HepG2 (cell line): ENCODE results near the gene RFFL. TPM values are rescaled to one million over a fixed set of nuclear protein-coding genes. Genes with fewer than 3 reads are reported as not detected.

Experiments used
- ATAC-seq: fragments of 200-7000 bp; cut with Tn5 transposase; 3 replicates; pipeline ENCODE4 v1.9.1; 2020; ENCODE audit warnings: mild to moderate bottlenecking, moderate library complexity
- BruUV-seq: library from RNA; stranded (reverse); fragments of 400-500 nt; replicated peaks from 2 replicates; lab custom pipeline; 2021; lab: Mats Ljungman, UMichigan
- CTCF ChIA-PET: fragments of 300-600 bp; formaldehyde crosslinking; extraction: SDS; loops from one replicate; lab custom pipeline; 2021; ENCODE audit warnings: low total read pairs, inconsistent platforms, low intra/inter-chr PET ratio; lab: Yijun Ruan, JAX
- POLR2A ChIA-PET: fragments of 350-600 bp; sonication (Branson Sonifier 250); formaldehyde crosslinking; loops from one replicate; lab custom pipeline; 2020; ENCODE audit warnings: antibody characterized with exemption, inconsistent platforms; lab: Yijun Ruan, JAX
- DNase-seq: peaks from one replicate; pipeline ENCODE4 v3.0.0-alpha.2; 2015; ENCODE audit warnings: low spot score
- FAIRE-seq: peaks from 3 replicates; lab custom pipeline; 2011; peaks lifted over from hg19 to GRCh38; lab: Jason Lieb, UNC
- H2AFZ ChIP-seq: one replicate; pipeline ENCODE4 v1.6.1; 2011; ENCODE audit warnings: low read length, inconsistent platforms
- H3K27ac ChIP-seq: fragments of 300-600 bp; 3 replicates; pipeline ENCODE4 v1.8.0; 2011; ENCODE audit warnings: mixed run types, mild to moderate bottlenecking, mixed read lengths, low read length, inconsistent platforms; ENCODE audit not compliant: insufficient read depth; ENCODE audit errors: extremely low read length
- H3K27me3 ChIP-seq, 2 experiments: fragments of 200-600 bp in 1 of 2; 2 replicates in 1 of 2; 3 replicates in 1 of 2; pipeline versions ENCODE4 v1.6.0 to v1.8.0; 2011; ENCODE audit warnings: low read length in 2 of 2, mild to moderate bottlenecking in 2 of 2, moderate library complexity in 2 of 2, inconsistent platforms in 1 of 2; ENCODE audit not compliant: insufficient read depth in 2 of 2, control insufficient read depth in 1 of 2
- H3K36me3 ChIP-seq, 2 experiments: fragments of 200-600 bp in 1 of 2; replicated peaks in 1 of 2; 2 replicates in 1 of 2; 3 replicates in 1 of 2; pipeline versions ENCODE4 v1.5.1 to v1.8.0; 2011; ENCODE audit warnings: low read length in 2 of 2, inconsistent platforms in 1 of 2; ENCODE audit not compliant: insufficient read depth in 2 of 2, control insufficient read depth in 1 of 2
- H3K4me1 ChIP-seq: 2 replicates; pipeline ENCODE4 v1.5.1; 2012; ENCODE audit warnings: low read length, inconsistent platforms; ENCODE audit not compliant: insufficient read depth
- H3K4me2 ChIP-seq: 2 replicates; pipeline ENCODE4 v1.6.0; 2011; ENCODE audit warnings: low read depth, low read length, inconsistent platforms
- H3K4me3 ChIP-seq, 3 experiments: fragments of 200-600 bp in 1 of 3; sonication (generic), shearing (Covaris generic) in 1 of 3; replicated peaks in 1 of 3; 2 replicates each; pipeline ENCODE4 v1.5.1; 2011 to 2016; ENCODE audit warnings: low read length in 3 of 3, inconsistent platforms in 2 of 3, low read depth in 2 of 3, mild to moderate bottlenecking in 2 of 3, control low read depth in 1 of 3, mixed read lengths in 1 of 3; ENCODE audit not compliant: insufficient read depth in 1 of 3
- H3K79me2 ChIP-seq: one replicate; pipeline ENCODE4 v1.6.1; 2011; ENCODE audit warnings: low read length, inconsistent platforms; ENCODE audit not compliant: insufficient read depth
- H3K9ac ChIP-seq: 2 replicates; pipeline ENCODE4 v1.6.0; 2011; ENCODE audit warnings: mild to moderate bottlenecking, low read depth, low read length, inconsistent platforms; ENCODE audit not compliant: insufficient read depth
- H3K9me3 ChIP-seq: 2 replicates; pipeline ENCODE4 v1.5.1; 2012; ENCODE audit warnings: mild to moderate bottlenecking, low read length
- H4K20me1 ChIP-seq: 2 replicates; pipeline ENCODE4 v1.6.0; 2011; ENCODE audit warnings: inconsistent platforms, mild to moderate bottlenecking, low read length, moderate library complexity; ENCODE audit not compliant: insufficient read depth
- ARID4A ChIP-seq: sonication (generic); formaldehyde crosslinking; IDR thresholded peaks from 2 replicates; pipeline ENCODE4 v1.5.0; 2020; ENCODE audit warnings: mild to moderate bottlenecking, missing genetic modification reagents, borderline replicate concordance
- DMAP1 ChIP-seq: IDR thresholded peaks from 2 replicates; pipeline ENCODE4 v1.6.1; 2016
- FOXP4 ChIP-seq: sonication (generic); formaldehyde crosslinking; IDR thresholded peaks from 2 replicates; pipeline ENCODE4 v1.4.0; 2020; ENCODE audit warnings: missing genetic modification reagents
- HCFC1 ChIP-seq: fragments of 150-350 bp; IDR thresholded peaks from 2 replicates; pipeline ENCODE4 v1.6.1; 2014; ENCODE audit warnings: low read depth, low read length
- NFE2 ChIP-seq: sonication (generic); formaldehyde crosslinking; IDR thresholded peaks from 2 replicates; pipeline ENCODE4 v1.4.0; 2020; ENCODE audit warnings: missing genetic modification reagents
- POLR2A ChIP-seq, 2 experiments: IDR thresholded peaks; 2 replicates each; pipeline ENCODE4 v1.6.1; 2011; ENCODE audit warnings: low read depth in 2 of 2, low read length in 2 of 2, mild to moderate bottlenecking in 1 of 2, moderate library complexity in 1 of 2; ENCODE audit not compliant: insufficient read depth in 1 of 2
- RXRA ChIP-seq: sonication (generic); formaldehyde crosslinking; IDR thresholded peaks from 2 replicates; pipeline ENCODE4 v1.5.1; 2020; ENCODE audit warnings: missing genetic modification reagents
- SIN3B ChIP-seq: fragments of 150-350 bp; IDR thresholded peaks from 2 replicates; pipeline ENCODE4 v1.6.1; 2014; ENCODE audit warnings: low read length
- SKI ChIP-seq: fragments of 450-650 bp; IDR thresholded peaks from one replicate; pipeline ENCODE4 v1.6.1; 2018; ENCODE audit warnings: mild to moderate bottlenecking; ENCODE audit not compliant: partially characterized antibody
- TCF7L2 ChIP-seq: IDR thresholded peaks from 2 replicates; pipeline ENCODE4 v1.6.1; 2011; ENCODE audit warnings: mild to moderate bottlenecking, low read depth, low read length, moderate library complexity
- TEF ChIP-seq: sonication (generic); formaldehyde crosslinking; IDR thresholded peaks from 2 replicates; pipeline ENCODE4 v1.5.0; 2020; ENCODE audit warnings: missing genetic modification reagents
- XBP1 ChIP-seq: sonication (generic); formaldehyde crosslinking; IDR thresholded peaks from 2 replicates; pipeline ENCODE4 v1.5.0; 2020; ENCODE audit warnings: missing genetic modification reagents
- ZBTB26 ChIP-seq: IDR thresholded peaks from 2 replicates; pipeline ENCODE4 v1.6.1; 2016; ENCODE audit warnings: missing compliant biosample characterization, missing genetic modification reagents, borderline replicate concordance
- ZBTB7B ChIP-seq: sonication (generic); formaldehyde crosslinking; IDR thresholded peaks from 2 replicates; pipeline ENCODE4 v1.4.0; 2020; ENCODE audit warnings: missing genetic modification reagents
- ZMYM3 ChIP-seq: sonication (generic); formaldehyde crosslinking; IDR thresholded peaks from 2 replicates; pipeline ENCODE4 v1.5.1; 2020; ENCODE audit warnings: mild to moderate bottlenecking, missing genetic modification reagents
- ZNF580 ChIP-seq: IDR thresholded peaks from 2 replicates; pipeline ENCODE4 v1.6.1; 2016; ENCODE audit warnings: low read depth, borderline replicate concordance
- WGBS: methylation state at CpG from one replicate; pipeline ENCODE4 v1.1.6; 2017; ENCODE audit warnings: low lambda C conversion rate; 5-methylcytosine and 5-hydroxymethylcytosine counted together
- in situ Hi-C: cut with HindIII; loops from 2 replicates; pipeline ENCODE4 v1.10.0; 2017; ENCODE audit warnings: low pct_unique_long_range_greater_than_20kb; ENCODE audit not compliant: extremely low pct_ligation_motif_present
- intact Hi-C: fragments of 100-400 bp; cut with micrococcal nuclease; formaldehyde crosslinking; loops from one replicate; pipeline ENCODE4 v1.10.0; 2022; ENCODE audit not compliant: unreplicated experiment
- polyA plus RNA-seq, 8 experiments: library from polyadenylated mRNA; depleted of rRNA in 3 of 8; stranded (reverse) in 7 of 8; unstranded in 1 of 8; fragments of >200 nt; fragmentation: Illumina TruSeq in 4 of 8; extraction: Trizol in 4 of 8; gene quantifications; 2 replicates each; pipeline versions ENCODE4 v1.2.1 to v1.2.3, GENCODE V29; 2011 to 2016; ENCODE audit warnings: low read depth in 4 of 8, missing spikeins in 1 of 8, mixed read lengths in 1 of 8; ENCODE audit not compliant: insufficient read depth in 1 of 8
- total RNA-seq, 5 experiments: library from RNA; depleted of rRNA; stranded (reverse); fragments of >200 nt; fragmentation: Illumina TruSeq; extraction: Trizol; gene quantifications; 2 replicates each; pipeline ENCODE4 v1.2.3, GENCODE V29; 2016; ENCODE audit warnings: low read depth in 1 of 5

Gene RFFL
- total and polyA plus RNA-seq, 2 of the 13 experiments (the other 11 are each of a cell fraction or from before 2014, with no cell fraction given), result 24.3 to 48.6 TPM

GRCh38 chr17:35089586-35090296, 26.2 kb upstream of the RFFL start:
- POLR2A ChIA-PET, result interaction anchor here (0.6 to 2.5 kb wide), 8 partner anchors 10 to 109 kb away, joined by 3 to 20 read pairs (median 5); partner anchors contain the start of genes LIG3 and RFFL
- in situ Hi-C loops, result no loop called here
- no peak for TF ChIP-seq ZMYM3 (CRISPR knock-in tag)
- no peak for TF ChIP-seq TCF7L2
- TF ChIP-seq DMAP1 (CRISPR knock-in tag), result 0 out of 2 replicates have a peak, but pooled peaks have one; percentile 45
- TF ChIP-seq ZBTB7B (CRISPR knock-in tag), result peak; percentile 29; the same call in 1 of the 2 replicates
- no peak for TF ChIP-seq ZBTB26 (CRISPR knock-in tag)
- 0 out of 2 replicates have a peak, but pooled peaks have one; percentile 13 for TF ChIP-seq ZNF580 (CRISPR knock-in tag)
- no peak for TF ChIP-seq FOXP4 (CRISPR knock-in tag)
- TF ChIP-seq NFE2 (CRISPR knock-in tag), result peak; percentile 85
- TF ChIP-seq RXRA (CRISPR knock-in tag), result no peak
- no peak for TF ChIP-seq SKI
- TF ChIP-seq ARID4A (CRISPR knock-in tag), result no peak
- TF ChIP-seq XBP1, result no peak
- TF ChIP-seq SIN3B, result no peak
- TF ChIP-seq POLR2A (IDR thresholded peaks at IDR 0.05; ENCODE audit: insufficient read depth in 1 of 2, low read depth in 2 of 2, low read length in 2 of 2), result peak; percentile 5 to 47; a peak in 3 of 4 replicates
- no peak for TF ChIP-seq TEF (CRISPR knock-in tag)
- TF ChIP-seq HCFC1, result no peak

More at GRCh38 chr17:35089586-35090296, 26.2 kb upstream of the RFFL start:
- peak overlapping the region; percentile 44 to 68 (median 61); a peak in 5 of 6 replicates for H3K4me3 ChIP-seq
- 56% methylated on average over 19 of the region's 22 CpGs for WGBS
- peak overlapping the region; percentile 77 for H3K27ac ChIP-seq
- FAIRE-seq, result peak; percentile 54
- peak; percentile 52 for DNase-seq
- H3K9me3 ChIP-seq, result no peaks in the 10 kb centered on the region
- H3K4me2 ChIP-seq, result peak overlapping the region; percentile 82
- H2AFZ ChIP-seq, result peak overlapping the region; percentile 91
- no peaks in the 10 kb centered on the region for H3K36me3 ChIP-seq
- no peaks in the 10 kb centered on the region for H3K27me3 ChIP-seq
- H3K9ac ChIP-seq, result peak overlapping the region; percentile 77
- H3K4me1 ChIP-seq, result peaks cover 42% of the 10 kb centered on the region
- BruUV-seq, result no TSS peak
- peaks cover 36% of the 10 kb centered on the region for H3K79me2 ChIP-seq
- peak; percentile 57 for ATAC-seq
- intact Hi-C loops, result loop anchor here (1.0 to 5.0 kb wide), 4 partner anchors 29 to 91 kb away; partner anchors contain the start of gene RAD51D
- CTCF ChIA-PET, result interaction anchor here (1.2 to 3.0 kb wide), 3 partner anchors 30 to 92 kb away, joined by 4 to 21 read pairs (median 8); partner anchors contain the start of genes NLE1 and RAD51D
- H4K20me1 ChIP-seq, result no peaks in the 10 kb centered on the region
